ENCODE results near the gene FAM20A.
A peak's percentile ranks its signal among the peaks of the same experiment; 100 is the strongest.

The FAM20A gene

GRCh38 chr17:68608515-68609130 is 7.5 kb upstream of the FAM20A start:
- no peak for DNase-seq

GRCh38 chr17:68606451-68607307 is 5.5 kb upstream of the FAM20A start:
- DNase-seq, result no peak

GRCh38 chr17:68605914-68606313 is 4.7 kb upstream of the FAM20A start:
- DNase-seq, result no peak

GRCh38 chr17:68603656-68604055 is 2.5 kb upstream of the FAM20A start:
- no peak for DNase-seq

- no peak for DNase-seq
Observed at GRCh38 chr17:68603027-68603426, 1.9 kb upstream of the FAM20A start.

GRCh38 chr17:68602289-68602688 is 1.1 kb upstream of the FAM20A start:
- no peak for DNase-seq

GRCh38 chr17:68601565-68602288 is 560 bp upstream of the FAM20A start:
- DNase-seq, result no peak

GRCh38 chr17:68600067-68600930 is 868 bp downstream of the FAM20A start:
- no peak for DNase-seq

- no peak for DNase-seq
Observed at GRCh38 chr17:68599552-68600066, 1.6 kb downstream of the FAM20A start.

GRCh38 chr17:68599091-68599490 is 2.1 kb downstream of the FAM20A start:
- DNase-seq, result peak; percentile 78

- DNase-seq, result no peak
Observed at GRCh38 chr17:68598545-68598961, 2.6 kb downstream of the FAM20A start.

GRCh38 chr17:68598074-68598473 is 3.1 kb downstream of the FAM20A start:
- no peak for DNase-seq

GRCh38 chr17:68596411-68596945 is 4.7 kb downstream of the FAM20A start:
- DNase-seq, result no peak

- DNase-seq, result no peak
Observed at GRCh38 chr17:68595986-68596385, 5.2 kb downstream of the FAM20A start.

GRCh38 chr17:68595496-68595895 is 5.7 kb downstream of the FAM20A start:
- peak; percentile 12 for DNase-seq

- DNase-seq, result no peak
Observed at GRCh38 chr17:68594552-68594951, 6.6 kb downstream of the FAM20A start.

GRCh38 chr17:68592682-68593641 is 8.2 kb downstream of the FAM20A start:
- DNase-seq, result peak; percentile 24

GRCh38 chr17:68592009-68592408 is 9.2 kb downstream of the FAM20A start:
- peak; percentile 23 for DNase-seq

- peak; percentile 33 for DNase-seq
Observed at GRCh38 chr17:68591583-68591982, 9.6 kb downstream of the FAM20A start.

GRCh38 chr17:68589086-68589485 is 12.1 kb downstream of the FAM20A start:
- no peak for DNase-seq

GRCh38 chr17:68588362-68588761 is 12.8 kb downstream of the FAM20A start:
- no peak for DNase-seq
